Measurements from ENCODE around the gene FOXO6.

The FOXO6 gene

GRCh38 chr1:41408691-41409090 lies 47.5 kb downstream of the FOXO6 start:
- H3K36me3 ChIP-seq (ENCODE audit: control insufficient read depth, insufficient read depth, low read length), result no peaks in the 10 kb centered on the region
- H3K79me2 ChIP-seq, result no peaks in the 10 kb centered on the region
- no peak overlapping the region for H3K4me3 ChIP-seq (ENCODE audit: low read depth, low read length)
- H3K4me2 ChIP-seq (ENCODE audit: low read length), result no peak overlapping the region
- no peak overlapping the region for H3K27ac ChIP-seq
- no peak for TF ChIP-seq CTCF (IDR thresholded peaks at IDR 0.05)
- no peaks in the 10 kb centered on the region for H3K27me3 ChIP-seq (ENCODE audit: control insufficient read depth, insufficient read depth, low read length)
- H3K9me3 ChIP-seq (ENCODE audit: control insufficient read depth, low read length), result no peaks in the 10 kb centered on the region
- H2AFZ ChIP-seq, result no peak overlapping the region
- no peak overlapping the region for H3K9ac ChIP-seq
- no peaks in the 10 kb centered on the region for H3K4me1 ChIP-seq

- Histone ChIP-seq H2AFZ (no peak overlapping the region), H3K27me3 (ENCODE audit: control insufficient read depth, insufficient read depth, low read length) (no peaks in the 10 kb centered on the region), H3K4me2 (ENCODE audit: low read length) (no peak overlapping the region), H3K9ac (no peak overlapping the region), H3K79me2 (no peaks in the 10 kb centered on the region), H3K36me3 (ENCODE audit: control insufficient read depth, insufficient read depth, low read length) (no peaks in the 10 kb centered on the region), H3K4me1 (no peaks in the 10 kb centered on the region), H3K27ac (no peak overlapping the region), H3K4me3 (ENCODE audit: low read depth, low read length) (no peak overlapping the region), H3K9me3 (ENCODE audit: control insufficient read depth, low read length) (no peaks in the 10 kb centered on the region)
- TF ChIP-seq CTCF (IDR thresholded peaks at IDR 0.05), result no peak
Measured at GRCh38 chr1:41409825-41410224, 48.6 kb downstream of the FOXO6 start.

GRCh38 chr1:41410462-41410861 lies 49.2 kb downstream of the FOXO6 start:
- H3K36me3 ChIP-seq (ENCODE audit: control insufficient read depth, insufficient read depth, low read length), result no peaks in the 10 kb centered on the region
- H3K4me3 ChIP-seq (ENCODE audit: low read depth, low read length), result no peak overlapping the region
- H3K9ac ChIP-seq, result no peak overlapping the region
- no peaks in the 10 kb centered on the region for H3K9me3 ChIP-seq (ENCODE audit: control insufficient read depth, low read length)
- no peaks in the 10 kb centered on the region for H3K4me1 ChIP-seq
- TF ChIP-seq CTCF (IDR thresholded peaks at IDR 0.05), result no peak
- no peak overlapping the region for H3K4me2 ChIP-seq (ENCODE audit: low read length)
- no peaks in the 10 kb centered on the region for H3K79me2 ChIP-seq
- H2AFZ ChIP-seq, result no peak overlapping the region
- no peak overlapping the region for H3K27ac ChIP-seq
- H3K27me3 ChIP-seq (ENCODE audit: control insufficient read depth, insufficient read depth, low read length), result no peaks in the 10 kb centered on the region

- no peaks in the 10 kb centered on the region for H3K27me3 ChIP-seq (ENCODE audit: control insufficient read depth, insufficient read depth, low read length)
- H2AFZ ChIP-seq, result no peak overlapping the region
- H3K9me3 ChIP-seq (ENCODE audit: control insufficient read depth, low read length), result no peaks in the 10 kb centered on the region
- no peak overlapping the region for H3K27ac ChIP-seq
- no peak overlapping the region for H3K4me2 ChIP-seq (ENCODE audit: low read length)
- H3K4me1 ChIP-seq, result no peaks in the 10 kb centered on the region
- H3K9ac ChIP-seq, result no peak overlapping the region
- no peak overlapping the region for H3K4me3 ChIP-seq (ENCODE audit: low read depth, low read length)
- no peaks in the 10 kb centered on the region for H3K79me2 ChIP-seq
- TF ChIP-seq CTCF (IDR thresholded peaks at IDR 0.05), result no peak
- no peaks in the 10 kb centered on the region for H3K36me3 ChIP-seq (ENCODE audit: control insufficient read depth, insufficient read depth, low read length)
Measured at GRCh38 chr1:41411229-41411628, 50.0 kb downstream of the FOXO6 start.

- H3K27ac ChIP-seq, result no peak overlapping the region
- no peaks in the 10 kb centered on the region for H3K4me1 ChIP-seq
- no peak overlapping the region for H3K9ac ChIP-seq
- H3K4me2 ChIP-seq (ENCODE audit: low read length), result no peak overlapping the region
- H3K79me2 ChIP-seq, result no peaks in the 10 kb centered on the region
- no peaks in the 10 kb centered on the region for H3K9me3 ChIP-seq (ENCODE audit: control insufficient read depth, low read length)
- no peak for TF ChIP-seq CTCF (IDR thresholded peaks at IDR 0.05)
- H2AFZ ChIP-seq, result no peak overlapping the region
- no peaks in the 10 kb centered on the region for H3K36me3 ChIP-seq (ENCODE audit: control insufficient read depth, insufficient read depth, low read length)
- H3K4me3 ChIP-seq (ENCODE audit: low read depth, low read length), result no peak overlapping the region
- H3K27me3 ChIP-seq (ENCODE audit: control insufficient read depth, insufficient read depth, low read length), result no peaks in the 10 kb centered on the region
Measured at GRCh38 chr1:41412748-41413147, 51.5 kb downstream of the FOXO6 start.
